ENCODE results near the gene SLC6A1. TPM values are rescaled to one million over a fixed set of nuclear protein-coding genes. Genes with fewer than 3 reads are reported as not detected.

The SLC6A1 gene
- total and polyA plus RNA-seq, 2 of the 4 experiments (the other 2 are of a cell fraction): 0.02 TPM; not detected in 1

- intact Hi-C loops (cut with micrococcal nuclease): no loop called here
- no peak for TF ChIP-seq CHD1 (IDR thresholded peaks at IDR 0.05; ENCODE audit: low read depth, low read length)
Measured at GRCh38 chr3:11024181-11024580, 31.6 kb downstream of the SLC6A1 start.

More at GRCh38 chr3:11024181-11024580, 31.6 kb downstream of the SLC6A1 start:
- Histone ChIP-seq H3K27me3 (ENCODE audit: control insufficient read depth, insufficient read depth, low read length) (peaks cover 20% of the 10 kb centered on the region), H3K18ac (ENCODE audit: low read depth, low read length) (no peak overlapping the region), H3K4me3 (ENCODE audit: insufficient read depth, low read depth, low read length) (no peak overlapping the region), H3K36me3 (ENCODE audit: control insufficient read depth, insufficient read depth, low read length) (no peaks in the 10 kb centered on the region), H2BK20ac (ENCODE audit: low read depth, low read length) (no peak overlapping the region), H3K9me1 (ENCODE audit: insufficient read depth, low read length) (no peaks in the 10 kb centered on the region), H3K56ac (ENCODE audit: extremely low read depth, insufficient read depth, low read length) (no peak overlapping the region), H4K20me1 (ENCODE audit: insufficient read depth, low read length) (no peaks in the 10 kb centered on the region), H3K79me1 (ENCODE audit: low read depth in 1 of 2, low read length in 2 of 2) (no peaks in the 10 kb centered on the region), H2AK9ac (replicated peaks; ENCODE audit: low read depth, low read length, poor library complexity) (no peak overlapping the region), H2BK15ac (ENCODE audit: low read depth, low read length) (no peak overlapping the region), H3K4ac (ENCODE audit: low read depth, low read length) (no peak overlapping the region), H4K5ac (ENCODE audit: low read depth, low read length) (no peak overlapping the region), H4K8ac (ENCODE audit: low read depth in 2 of 2, low read length in 2 of 2) (no peak overlapping the region), H3K9ac (ENCODE audit: low read depth, low read length) (no peak overlapping the region), H2AK5ac (ENCODE audit: low read depth, low read length) (no peak overlapping the region), H2AFZ (replicated peaks; ENCODE audit: low read length, poor library complexity) (no peak overlapping the region), H3K9me3 (ENCODE audit: control insufficient read depth, insufficient read depth, low read length) (no peaks in the 10 kb centered on the region), H3K27ac (ENCODE audit: insufficient read depth, low read length) (no peak overlapping the region), H3K23ac (ENCODE audit: low read depth, low read length) (no peak overlapping the region), H3K4me2 (ENCODE audit: low read depth, low read length) (no peak overlapping the region), H3K14ac (replicated peaks; ENCODE audit: low read depth, low read length) (no peak overlapping the region), H2BK120ac (ENCODE audit: low read depth, low read length) (no peak overlapping the region), H2BK5ac (ENCODE audit: low read depth, low read length, poor library complexity, severe bottlenecking) (no peak overlapping the region), H4K91ac (ENCODE audit: insufficient read depth, low read depth, low read length) (no peak overlapping the region), H3K4me1 (ENCODE audit: control insufficient read depth, insufficient read depth, low read length) (no peaks in the 10 kb centered on the region)
- no peak for DNase-seq
- no TSS peak for BruUV-seq (replicated peaks)
- ATAC-seq (ENCODE audit: low read depth): no peak
- no CpG with 5 or more reads among the region's 4 CpGs for WGBS, 2 experiments (ENCODE audit: extremely low coverage in 2 of 2, insufficient read length in 1 of 2)
- dilution Hi-C loops (cut with HindIII; ENCODE audit: low sequenced_read_pairs, unreplicated experiment): no loop called here
- ChIA-PET CTCF (no interaction called here), POLR2A (ENCODE audit: unreplicated experiment) (no interaction called here)
- in situ Hi-C loops (cut with MboI; ENCODE audit: low sequenced_read_pairs): no loop called here

All from IMR-90 (cell line).